CD4-positive, alpha-beta T cell (primary cell): Measurements from ENCODE around the gene UGT2B7. TPM values are rescaled to one million over a fixed set of nuclear protein-coding genes. Genes with fewer than 3 reads are reported as not detected.

ENCODE experiments used
- ATAC-seq: fragments of 200-7000 bp; cut with Tn5 transposase; one replicate; pipeline ENCODE4 v1.10.0; 2022; ENCODE audit warnings: mild to moderate bottlenecking; ENCODE audit not compliant: poor library complexity
- CTCF ChIA-PET: fragments of 350-600 bp; sonication (Branson Sonifier 250); formaldehyde crosslinking; loops from one replicate; lab custom pipeline; 2021; ENCODE audit warnings: antibody characterized with exemption, inconsistent platforms; lab: Charles Lee
- POLR2A ChIA-PET: fragments of 350-600 bp; sonication (Branson Sonifier 250); formaldehyde crosslinking; loops from one replicate; lab custom pipeline; 2021; ENCODE audit warnings: antibody characterized with exemption, inconsistent platforms; lab: Charles Lee
- DNase-seq, 14 experiments: peaks; one replicate each; pipeline ENCODE4 v3.0.0-alpha.2; 2013 to 2020; ENCODE audit warnings: mixed read lengths in 2 of 14
- H3K27ac ChIP-seq, 2 donors: one replicate each; pipeline versions ENCODE4 v1.5.1 to v1.7.0; 2013; ENCODE audit warnings: low read length in 2 of 2, low read depth in 1 of 2, mild to moderate bottlenecking in 1 of 2
- H3K27me3 ChIP-seq, 2 experiments: 1 replicate in 1 of 2; 2 replicates in 1 of 2; pipeline versions ENCODE4 v1.6.1 to v1.7.0; 2013; ENCODE audit warnings: low read length in 2 of 2, control low read depth in 1 of 2, mild to moderate bottlenecking in 1 of 2, moderate library complexity in 1 of 2; ENCODE audit not compliant: insufficient read depth in 2 of 2, control insufficient read depth in 1 of 2
- H3K36me3 ChIP-seq: one replicate; pipeline ENCODE4 v1.6.1; 2013; ENCODE audit warnings: low read length, control low read depth; ENCODE audit not compliant: insufficient read depth
- H3K4me1 ChIP-seq: one replicate; pipeline ENCODE4 v1.6.1; 2013; ENCODE audit warnings: low read length, control low read depth; ENCODE audit not compliant: insufficient read depth
- H3K4me3 ChIP-seq: one replicate; pipeline ENCODE4 v1.5.1; 2013; ENCODE audit warnings: mild to moderate bottlenecking, low read length, moderate library complexity
- H3K9me3 ChIP-seq, 2 experiments: 1 replicate in 1 of 2; 2 replicates in 1 of 2; pipeline versions ENCODE4 v1.6.1 to v1.7.0; 2013; ENCODE audit warnings: low read length in 2 of 2, mild to moderate bottlenecking in 2 of 2, control low read depth in 1 of 2, moderate library complexity in 1 of 2; ENCODE audit not compliant: control insufficient read depth in 1 of 2, insufficient read depth in 1 of 2
- H3K27ac Mint-ChIP-seq: one replicate; pipeline ENCODE4 v1.8.0; 2020; ENCODE audit warnings: mixed read lengths
- H3K27me3 Mint-ChIP-seq: one replicate; pipeline ENCODE4 v1.8.0; 2021; ENCODE audit warnings: mixed read lengths
- H3K36me3 Mint-ChIP-seq: one replicate; pipeline ENCODE4 v1.8.0; 2021; ENCODE audit warnings: low read depth, mixed read lengths
- H3K4me1 Mint-ChIP-seq: one replicate; pipeline ENCODE4 v1.8.0; 2021; ENCODE audit warnings: low read depth, mixed read lengths
- H3K4me3 Mint-ChIP-seq: one replicate; pipeline ENCODE4 v1.8.0; 2020; ENCODE audit warnings: mild to moderate bottlenecking, mixed read lengths
- H3K9me3 Mint-ChIP-seq: one replicate; pipeline ENCODE4 v1.8.0; 2020; ENCODE audit warnings: mixed read lengths
- CTCF ChIP-seq: fragments of 200-600 bp; IDR thresholded peaks from one replicate; pipeline ENCODE4 v1.8.0; 2022; ENCODE audit warnings: antibody characterized with exemption, mild to moderate bottlenecking
- intact Hi-C, 2 experiments: fragments of 100-400 bp; cut with DNase I in 1 of 2; cut with micrococcal nuclease in 1 of 2; formaldehyde crosslinking; loops; one replicate each; pipeline versions ENCODE4 v1.15.1 to v1.9.0; 2023 to 2025; cut with DNase I, micrococcal nuclease
- total RNA-seq, 174 experiments: library from RNA in 2 of 174; stranded (reverse) in 2 of 174; gene quantifications; one replicate each; pipeline ENCODE4 v1.2.3 and lab custom pipeline; 2021 to 2026

UGT2B7 gene
- total RNA-seq, 2 experiments from 2014 or later, result not detected

GRCh38 chr4:69122476-69122875 lies 26.2 kb downstream of the UGT2B7 start:
- Mint-ChIP-seq H3K36me3 (no peaks in the 10 kb centered on the region), H3K27me3 (no peaks in the 10 kb centered on the region), H3K27ac (no peak overlapping the region), H3K4me1 (no peaks in the 10 kb centered on the region), H3K4me3 (no peak overlapping the region), H3K9me3 (no peaks in the 10 kb centered on the region)
- TF ChIP-seq CTCF, result no peak
- Histone ChIP-seq H3K4me3 (no peak overlapping the region), H3K4me1 (no peaks in the 10 kb centered on the region), H3K27me3 (no peaks in the 10 kb centered on the region), H3K27ac (no peak overlapping the region), H3K36me3 (no peaks in the 10 kb centered on the region), H3K9me3 (no peaks in the 10 kb centered on the region)
- no peak for ATAC-seq
- intact Hi-C loops, result no loop called here
- ChIA-PET CTCF (no interaction called here), POLR2A (no interaction called here)
- DNase-seq, result no peak

DNA sequence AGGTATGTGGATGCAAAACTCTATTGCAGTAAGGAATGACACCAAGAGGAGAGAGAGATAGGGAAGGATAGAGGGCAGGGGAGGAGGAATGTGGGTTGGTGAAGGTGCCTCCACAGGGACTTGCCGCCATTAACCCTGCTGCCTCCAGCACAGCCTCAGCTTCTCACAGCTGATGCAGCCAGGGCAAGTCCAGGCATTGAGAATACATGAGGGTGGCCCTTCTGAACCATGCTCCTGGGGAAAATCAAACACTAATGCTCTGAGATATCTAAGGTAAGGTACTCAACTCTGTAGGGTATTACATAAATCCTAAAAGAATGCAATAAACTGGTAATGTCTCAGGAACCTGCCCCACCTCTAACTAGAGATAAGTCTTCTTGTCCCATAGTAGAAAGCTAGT lies 28.7 kb downstream of the UGT2B7 start:
- no peak overlapping the region for H3K4me3 ChIP-seq
- Mint-ChIP-seq H3K36me3 (no peaks in the 10 kb centered on the region), H3K4me3 (no peak overlapping the region), H3K4me1 (no peaks in the 10 kb centered on the region), H3K27ac (no peak overlapping the region), H3K9me3 (no peaks in the 10 kb centered on the region), H3K27me3 (no peaks in the 10 kb centered on the region)
- ATAC-seq, result no peak
- no peak overlapping the region for H3K27ac ChIP-seq
- ChIA-PET POLR2A (no interaction called here), CTCF (no interaction called here)
- H3K9me3 ChIP-seq, result no peaks in the 10 kb centered on the region
- intact Hi-C loops, result no loop called here
- no peaks in the 10 kb centered on the region for H3K36me3 ChIP-seq
- DNase-seq, result no peak
- TF ChIP-seq CTCF, result no peak
- no peaks in the 10 kb centered on the region for H3K4me1 ChIP-seq
- no peaks in the 10 kb centered on the region for H3K27me3 ChIP-seq

DNA sequence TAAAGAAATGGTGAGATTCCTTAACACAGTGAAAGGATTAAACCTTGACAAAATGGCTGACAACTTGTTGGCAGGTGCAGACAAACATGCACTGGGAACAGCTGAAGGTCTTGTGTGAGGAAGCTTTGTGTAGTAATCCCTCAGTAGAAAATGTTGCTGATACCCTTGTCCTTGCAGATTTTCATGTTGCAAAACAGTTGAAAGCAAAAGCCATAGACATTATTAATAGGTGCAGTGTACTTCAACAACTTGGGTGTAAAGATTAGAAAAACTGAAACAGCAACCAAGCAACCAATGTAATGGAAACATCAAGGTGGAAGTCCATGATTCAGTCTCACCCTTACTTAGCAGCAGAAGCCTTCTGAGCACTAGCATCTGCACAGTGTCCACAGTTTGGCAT lies 29.8 kb downstream of the UGT2B7 start:
- Histone ChIP-seq H3K27me3 (no peaks in the 10 kb centered on the region), H3K27ac (no peak overlapping the region), H3K4me3 (no peak overlapping the region), H3K4me1 (no peaks in the 10 kb centered on the region), H3K9me3 (no peaks in the 10 kb centered on the region), H3K36me3 (no peaks in the 10 kb centered on the region)
- H3K9me3 Mint-ChIP-seq, result no peaks in the 10 kb centered on the region
- no peak for TF ChIP-seq CTCF
- ATAC-seq (no peak), DNase-seq (no peak)
- H3K4me1 Mint-ChIP-seq, result no peaks in the 10 kb centered on the region
- ChIA-PET POLR2A (no interaction called here), CTCF (no interaction called here)
- intact Hi-C loops, result no loop called here
- no peak overlapping the region for H3K27ac Mint-ChIP-seq
- H3K27me3 Mint-ChIP-seq, result no peaks in the 10 kb centered on the region
- no peak overlapping the region for H3K4me3 Mint-ChIP-seq
- no peaks in the 10 kb centered on the region for H3K36me3 Mint-ChIP-seq
